A673 (cell line): ENCODE results near the gene LRGUK.

Experiments used
- EZH2 ChIP-seq: fragments of 200-600 bp; sonication (generic); IDR thresholded peaks from 2 replicates; pipeline ENCODE4 v1.6.1; 2017; ENCODE audit warnings: borderline replicate concordance, low read depth, mild to moderate bottlenecking, mixed read lengths, antibody characterized with exemption, low read length; ENCODE audit not compliant: poor library complexity, severe bottlenecking
- TF ChIP-seq, protein P1 (sequence below): fragments of 300-800, 200-600 bp; sonication (generic); conservative IDR thresholded peaks from 2 replicates; pipeline ENCODE4 v1.5.1; 2017; ENCODE audit warnings: low read depth, mild to moderate bottlenecking, antibody characterized with exemption, low read length, moderate library complexity, mixed read lengths

GRCh38 chr7:134197345-134197744, 70.2 kb downstream of the LRGUK start:
- TF ChIP-seq, protein P1, sequence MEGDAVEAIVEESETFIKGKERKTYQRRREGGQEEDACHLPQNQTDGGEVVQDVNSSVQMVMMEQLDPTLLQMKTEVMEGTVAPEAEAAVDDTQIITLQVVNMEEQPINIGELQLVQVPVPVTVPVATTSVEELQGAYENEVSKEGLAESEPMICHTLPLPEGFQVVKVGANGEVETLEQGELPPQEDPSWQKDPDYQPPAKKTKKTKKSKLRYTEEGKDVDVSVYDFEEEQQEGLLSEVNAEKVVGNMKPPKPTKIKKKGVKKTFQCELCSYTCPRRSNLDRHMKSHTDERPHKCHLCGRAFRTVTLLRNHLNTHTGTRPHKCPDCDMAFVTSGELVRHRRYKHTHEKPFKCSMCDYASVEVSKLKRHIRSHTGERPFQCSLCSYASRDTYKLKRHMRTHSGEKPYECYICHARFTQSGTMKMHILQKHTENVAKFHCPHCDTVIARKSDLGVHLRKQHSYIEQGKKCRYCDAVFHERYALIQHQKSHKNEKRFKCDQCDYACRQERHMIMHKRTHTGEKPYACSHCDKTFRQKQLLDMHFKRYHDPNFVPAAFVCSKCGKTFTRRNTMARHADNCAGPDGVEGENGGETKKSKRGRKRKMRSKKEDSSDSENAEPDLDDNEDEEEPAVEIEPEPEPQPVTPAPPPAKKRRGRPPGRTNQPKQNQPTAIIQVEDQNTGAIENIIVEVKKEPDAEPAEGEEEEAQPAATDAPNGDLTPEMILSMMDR = no peak
- no peak for TF ChIP-seq EZH2
